ENCODE data around the gene PTEN.

The PTEN gene

GRCh38 chr10:87841186-87841585 lies 22.2 kb upstream of the PTEN start:
- Histone ChIP-seq H3K4me2 (ENCODE audit: low read depth, low read length, poor library complexity, severe bottlenecking) (no peak overlapping the region), H3K9me3 (ENCODE audit: insufficient read depth, low read length) (no peaks in the 10 kb centered on the region), H2AFZ (ENCODE audit: low read depth, low read length, severe bottlenecking) (no peak overlapping the region), H3K9me2 (replicated peaks; ENCODE audit: insufficient read depth, low read length) (no peaks in the 10 kb centered on the region), H3K79me2 (ENCODE audit: insufficient read depth, low read length) (no peaks in the 10 kb centered on the region), H4K20me1 (ENCODE audit: low read depth, low read length) (no peaks in the 10 kb centered on the region), H3K36me3 (ENCODE audit: low read length) (no peaks in the 10 kb centered on the region), H3K4me3 (ENCODE audit: insufficient read depth, low read length, poor library complexity, severe bottlenecking) (no peak overlapping the region), H3K9ac (ENCODE audit: low read length) (no peak overlapping the region), H3K27ac (ENCODE audit: low read depth, low read length) (no peak overlapping the region), H3F3A (ENCODE audit: insufficient read depth) (no peaks in the 10 kb centered on the region), H3K27me3 (ENCODE audit: low read length) (no peaks in the 10 kb centered on the region)
- TF ChIP-seq CTCF (IDR thresholded peaks at IDR 0.05; ENCODE audit: insufficient read depth, low read length, poor library complexity, severe bottlenecking) (no peak), EZH2phosphoT487 (conservative IDR thresholded peaks at IDR 0.05; ENCODE audit: low read length) (no peak)

- Histone ChIP-seq H3K79me2 (ENCODE audit: insufficient read depth, low read length) (no peaks in the 10 kb centered on the region), H3K4me3 (ENCODE audit: insufficient read depth, low read length, poor library complexity, severe bottlenecking) (no peak overlapping the region), H2AFZ (ENCODE audit: low read depth, low read length, severe bottlenecking) (no peak overlapping the region), H3K4me2 (ENCODE audit: low read depth, low read length, poor library complexity, severe bottlenecking) (no peak overlapping the region), H3K27me3 (ENCODE audit: low read length) (no peaks in the 10 kb centered on the region), H4K20me1 (ENCODE audit: low read depth, low read length) (no peaks in the 10 kb centered on the region), H3F3A (ENCODE audit: insufficient read depth) (no peaks in the 10 kb centered on the region), H3K9me3 (ENCODE audit: insufficient read depth, low read length) (no peaks in the 10 kb centered on the region), H3K36me3 (ENCODE audit: low read length) (no peaks in the 10 kb centered on the region), H3K9me2 (replicated peaks; ENCODE audit: insufficient read depth, low read length) (no peaks in the 10 kb centered on the region), H3K27ac (ENCODE audit: low read depth, low read length) (no peak overlapping the region), H3K9ac (ENCODE audit: low read length) (no peak overlapping the region)
- TF ChIP-seq EZH2phosphoT487 (conservative IDR thresholded peaks at IDR 0.05; ENCODE audit: low read length) (no peak), CTCF (IDR thresholded peaks at IDR 0.05; ENCODE audit: insufficient read depth, low read length, poor library complexity, severe bottlenecking) (no peak)
Observed at GRCh38 chr10:87842220-87842641, 21.2 kb upstream of the PTEN start.

GRCh38 chr10:87842776-87843497 lies 20.5 kb upstream of the PTEN start:
- Histone ChIP-seq H3K27ac (ENCODE audit: low read depth, low read length) (no peak overlapping the region), H3F3A (ENCODE audit: insufficient read depth) (no peaks in the 10 kb centered on the region), H3K9me2 (replicated peaks; ENCODE audit: insufficient read depth, low read length) (no peaks in the 10 kb centered on the region), H3K79me2 (ENCODE audit: insufficient read depth, low read length) (no peaks in the 10 kb centered on the region), H3K9ac (ENCODE audit: low read length) (no peak overlapping the region), H2AFZ (ENCODE audit: low read depth, low read length, severe bottlenecking) (no peak overlapping the region), H3K4me3 (ENCODE audit: insufficient read depth, low read length, poor library complexity, severe bottlenecking) (no peak overlapping the region), H3K9me3 (ENCODE audit: insufficient read depth, low read length) (no peaks in the 10 kb centered on the region), H3K36me3 (ENCODE audit: low read length) (no peaks in the 10 kb centered on the region), H4K20me1 (ENCODE audit: low read depth, low read length) (no peaks in the 10 kb centered on the region), H3K27me3 (ENCODE audit: low read length) (no peaks in the 10 kb centered on the region), H3K4me2 (ENCODE audit: low read depth, low read length, poor library complexity, severe bottlenecking) (no peak overlapping the region)
- TF ChIP-seq CTCF (IDR thresholded peaks at IDR 0.05; ENCODE audit: insufficient read depth, low read length, poor library complexity, severe bottlenecking) (no peak), EZH2phosphoT487 (conservative IDR thresholded peaks at IDR 0.05; ENCODE audit: low read length) (no peak)

Measured in SU-DHL-6 (cell line).